Measurements from ENCODE around the gene CARMIL3. TPM values are rescaled to one million over a fixed set of nuclear protein-coding genes. Genes with fewer than 3 reads are reported as not detected.
"Not testable (repeated sequence)": the region's sequence is repeated elsewhere in the genome, so short reads cannot be mapped to it uniquely, and the experiment has no call there.

The CARMIL3 gene
- total RNA-seq, 1 donor from 2014 or later = under 0.01 TPM

- no peak for DNase-seq (ENCODE audit: low read depth in 2 of 2)
Measured at GRCh38 chr14:24040692-24041091, 11.1 kb upstream of the CARMIL3 start.

- DNase-seq (ENCODE audit: low read depth in 2 of 2) = no peak
Measured at GRCh38 chr14:24042746-24043145, 9.1 kb upstream of the CARMIL3 start.

- DNase-seq (ENCODE audit: low read depth in 2 of 2) = not testable (repeated sequence)
Measured at GRCh38 chr14:24049002-24049401, 2.8 kb upstream of the CARMIL3 start.

GRCh38 chr14:24050753-24051152 is 1.1 kb upstream of the CARMIL3 start:
- DNase-seq (ENCODE audit: low read depth in 2 of 2) = not testable (repeated sequence)

- no peak for DNase-seq (ENCODE audit: low read depth in 2 of 2)
Measured at GRCh38 chr14:24051176-24051788, 527 bp upstream of the CARMIL3 start.

DNA sequence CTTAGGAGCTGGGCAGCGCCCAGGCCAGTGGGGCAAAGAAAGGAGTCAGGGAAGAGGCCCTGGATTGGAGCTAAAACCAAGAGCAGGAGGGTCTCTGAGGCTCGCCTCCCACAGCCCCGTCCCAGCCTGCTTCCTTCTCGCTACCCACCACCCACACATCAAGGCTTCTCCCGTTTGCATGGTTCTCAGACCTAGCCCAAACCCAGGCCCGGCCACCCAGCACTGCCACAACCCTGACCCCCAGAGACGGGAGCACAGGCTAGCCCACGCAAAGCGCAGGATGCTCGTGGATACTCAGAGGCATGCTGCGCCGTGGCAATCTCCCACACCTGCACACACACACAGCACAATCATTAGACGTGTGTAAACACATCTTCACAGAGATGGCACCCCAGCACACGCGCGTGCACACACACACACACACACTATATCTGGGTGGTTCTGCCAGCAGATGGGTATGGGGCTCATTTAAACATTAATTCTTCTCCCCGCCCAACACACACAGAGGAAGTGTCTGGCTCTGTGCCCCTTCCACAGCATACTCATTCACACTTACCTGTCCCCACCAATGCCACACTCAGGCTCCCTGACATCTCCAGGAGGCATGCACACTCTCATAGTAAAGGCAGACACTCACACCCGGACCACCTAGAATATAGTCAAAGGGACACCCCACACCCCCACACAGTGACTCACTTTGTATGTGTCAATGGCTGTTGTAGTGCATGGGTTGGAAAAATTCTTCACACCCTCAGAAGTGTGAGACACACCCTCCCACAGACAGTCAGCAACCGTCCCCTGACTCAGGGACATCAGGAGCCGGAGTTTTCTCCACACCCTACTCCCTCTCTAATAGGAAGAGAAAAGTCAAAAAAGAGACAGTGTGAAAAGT is 1.1 kb downstream of the CARMIL3 start:
- no peak for DNase-seq (ENCODE audit: low read depth in 2 of 2)

DNA sequence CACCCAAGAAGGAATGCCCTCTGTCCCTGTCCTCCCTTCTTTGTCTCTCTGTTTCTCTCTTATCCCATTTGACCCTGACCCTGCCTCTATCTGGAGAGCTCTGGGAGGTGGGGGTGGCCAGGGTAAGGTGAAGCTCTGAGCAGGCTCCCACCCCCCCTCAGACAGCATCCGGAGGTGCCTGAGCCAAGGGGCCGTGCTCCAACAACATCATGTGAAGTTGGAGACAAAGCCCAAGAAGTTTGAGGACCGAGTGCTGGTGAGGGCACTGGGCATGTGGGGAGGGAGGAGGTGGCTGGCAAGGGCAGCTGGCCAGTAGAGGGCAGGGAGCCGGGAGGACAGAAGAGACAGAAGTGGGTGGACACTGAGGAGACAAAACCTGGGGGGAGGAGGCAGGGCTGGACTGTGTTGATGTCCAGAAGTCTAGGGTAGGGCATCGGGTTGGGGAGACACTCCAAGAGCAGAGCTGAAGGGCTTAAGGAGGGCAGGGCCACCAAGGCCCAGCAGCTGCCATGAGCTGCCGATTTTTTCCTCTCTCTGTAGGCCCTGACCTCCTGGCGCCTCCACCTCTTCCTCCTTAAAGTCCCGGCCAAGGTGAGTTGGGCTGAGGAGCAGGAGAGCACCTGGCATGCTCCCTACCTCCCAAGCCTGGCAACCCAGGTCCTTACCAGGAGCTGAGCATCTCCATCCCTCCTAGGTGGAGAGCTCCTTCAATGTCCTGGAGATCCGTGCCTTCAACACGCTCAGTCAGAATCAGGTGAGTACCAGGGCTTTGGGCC is 1.9 kb downstream of the CARMIL3 start:
- DNase-seq (ENCODE audit: low read depth in 2 of 2) = no peak

- no peak for DNase-seq (ENCODE audit: low read depth in 2 of 2)
Measured at GRCh38 chr14:24054324-24054641, 2.5 kb downstream of the CARMIL3 start.

GRCh38 chr14:24054646-24055045 is 2.8 kb downstream of the CARMIL3 start:
- no peak for DNase-seq (ENCODE audit: low read depth in 2 of 2)

- no peak for DNase-seq (ENCODE audit: low read depth in 2 of 2)
Measured at GRCh38 chr14:24055971-24056799, 4.4 kb downstream of the CARMIL3 start.

DNA sequence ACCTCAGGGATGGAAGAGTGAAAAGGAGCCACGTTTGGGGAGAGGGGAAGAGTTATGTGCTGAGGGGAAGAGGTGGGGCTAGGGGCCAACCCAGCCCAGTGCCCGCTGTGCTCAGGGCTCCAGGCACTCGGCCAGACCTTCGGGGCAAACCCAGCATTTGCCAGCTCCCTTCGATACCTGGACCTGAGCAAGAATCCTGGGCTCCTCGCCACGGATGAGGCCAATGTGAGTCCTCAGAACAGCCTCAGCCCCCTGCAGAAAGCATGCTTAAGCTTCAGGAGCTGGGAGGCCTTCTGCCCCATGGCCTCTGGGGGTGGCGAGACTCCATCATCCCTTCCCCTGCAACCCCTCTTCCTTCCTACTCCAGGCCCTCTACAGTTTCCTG is 5.0 kb downstream of the CARMIL3 start:
- no peak for DNase-seq (ENCODE audit: low read depth in 2 of 2)

DNA sequence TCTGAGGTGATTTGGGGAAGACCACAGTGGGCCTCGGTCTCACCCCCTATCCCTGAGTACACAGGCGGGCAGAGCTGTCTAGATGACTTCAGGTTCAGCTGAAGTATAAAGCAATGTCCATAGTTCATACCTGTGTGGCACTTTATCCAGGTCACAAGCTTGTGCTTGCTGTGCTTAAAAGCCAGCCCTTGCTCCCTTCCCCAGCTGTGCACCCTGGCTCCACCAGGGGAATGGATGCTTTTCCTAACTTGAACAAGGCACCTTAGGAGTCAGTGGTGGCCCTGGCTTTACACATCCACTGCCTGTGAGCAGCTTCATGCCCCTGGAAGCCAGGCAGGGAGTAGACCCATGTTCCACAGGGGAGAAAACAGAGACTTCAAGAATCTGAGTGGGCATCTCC is 5.5 kb downstream of the CARMIL3 start:
- DNase-seq (ENCODE audit: low read depth in 2 of 2) = no peak

DNA sequence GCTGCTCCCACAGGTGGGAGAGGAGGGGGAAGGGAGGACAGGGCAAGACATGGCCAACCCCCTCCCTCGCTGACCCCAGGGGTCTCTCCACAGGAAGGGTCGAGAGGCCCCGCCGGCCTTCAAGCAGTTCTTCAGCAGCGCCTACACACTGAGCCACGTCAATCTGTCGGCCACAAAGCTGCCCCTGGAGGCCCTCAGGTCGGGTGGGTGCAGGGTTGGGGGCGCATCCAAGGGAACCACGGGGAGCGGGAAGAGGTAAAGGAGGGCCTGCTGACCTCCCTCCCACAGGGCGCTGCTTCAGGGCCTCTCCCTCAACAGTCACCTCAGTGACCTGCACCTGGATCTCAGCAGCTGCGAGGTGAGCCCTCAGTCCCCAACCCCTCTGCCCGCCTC is 6.1 kb downstream of the CARMIL3 start:
- no peak for DNase-seq (ENCODE audit: low read depth in 2 of 2)

GRCh38 chr14:24058260-24058950 is 6.6 kb downstream of the CARMIL3 start:
- peak; percentile 53 to 63 for DNase-seq (ENCODE audit: low read depth in 2 of 2)

GRCh38 chr14:24058951-24059475 is 7.2 kb downstream of the CARMIL3 start:
- DNase-seq (ENCODE audit: low read depth in 2 of 2) = no peak

DNA sequence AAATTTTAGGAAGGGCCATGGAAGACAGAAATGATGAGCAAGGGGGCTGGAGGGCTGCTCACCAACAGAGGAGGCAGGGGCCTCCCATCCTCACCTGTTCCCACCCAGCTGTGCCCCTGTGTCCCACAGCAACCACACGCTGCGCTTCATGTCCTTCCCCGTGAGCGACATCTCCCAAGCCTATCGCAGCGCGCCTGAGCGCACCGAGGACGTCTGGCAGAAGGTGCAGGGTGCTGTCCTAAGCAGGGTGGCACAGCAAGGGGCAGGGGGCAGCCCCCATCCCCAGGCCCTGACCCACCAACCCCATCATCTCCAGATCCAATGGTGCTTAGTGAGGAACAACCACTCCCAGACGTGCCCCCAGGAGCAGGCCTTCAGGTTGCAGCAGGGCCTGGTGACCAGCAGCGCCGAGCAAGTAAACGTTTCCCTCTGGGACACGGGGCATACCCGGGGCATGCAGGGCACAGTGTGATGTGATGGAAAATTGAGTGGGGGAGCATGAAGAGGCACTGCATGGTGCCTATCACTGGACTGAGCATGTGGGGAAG is 8.1 kb downstream of the CARMIL3 start:
- DNase-seq (ENCODE audit: low read depth in 2 of 2) = no peak

DNA sequence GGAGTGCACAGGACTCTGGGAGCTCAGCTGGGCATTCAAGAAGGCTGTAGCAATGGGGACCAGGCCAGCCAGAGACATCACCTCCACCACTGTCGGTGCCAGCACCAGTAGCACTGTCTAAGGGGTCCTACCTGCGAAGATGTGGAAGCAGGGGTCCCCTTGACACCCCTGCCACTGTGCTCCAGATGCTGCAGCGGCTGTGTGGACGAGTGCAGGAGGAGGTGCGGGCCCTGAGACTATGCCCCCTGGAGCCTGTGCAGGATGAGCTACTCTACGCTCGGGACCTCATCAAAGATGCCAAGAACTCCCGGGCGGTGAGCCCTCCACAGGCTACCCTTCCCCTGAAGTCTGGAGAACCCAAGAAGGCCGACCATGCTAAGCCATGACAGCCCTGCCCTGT is 8.6 kb downstream of the CARMIL3 start:
- DNase-seq (ENCODE audit: low read depth in 2 of 2) = no peak

DNA sequence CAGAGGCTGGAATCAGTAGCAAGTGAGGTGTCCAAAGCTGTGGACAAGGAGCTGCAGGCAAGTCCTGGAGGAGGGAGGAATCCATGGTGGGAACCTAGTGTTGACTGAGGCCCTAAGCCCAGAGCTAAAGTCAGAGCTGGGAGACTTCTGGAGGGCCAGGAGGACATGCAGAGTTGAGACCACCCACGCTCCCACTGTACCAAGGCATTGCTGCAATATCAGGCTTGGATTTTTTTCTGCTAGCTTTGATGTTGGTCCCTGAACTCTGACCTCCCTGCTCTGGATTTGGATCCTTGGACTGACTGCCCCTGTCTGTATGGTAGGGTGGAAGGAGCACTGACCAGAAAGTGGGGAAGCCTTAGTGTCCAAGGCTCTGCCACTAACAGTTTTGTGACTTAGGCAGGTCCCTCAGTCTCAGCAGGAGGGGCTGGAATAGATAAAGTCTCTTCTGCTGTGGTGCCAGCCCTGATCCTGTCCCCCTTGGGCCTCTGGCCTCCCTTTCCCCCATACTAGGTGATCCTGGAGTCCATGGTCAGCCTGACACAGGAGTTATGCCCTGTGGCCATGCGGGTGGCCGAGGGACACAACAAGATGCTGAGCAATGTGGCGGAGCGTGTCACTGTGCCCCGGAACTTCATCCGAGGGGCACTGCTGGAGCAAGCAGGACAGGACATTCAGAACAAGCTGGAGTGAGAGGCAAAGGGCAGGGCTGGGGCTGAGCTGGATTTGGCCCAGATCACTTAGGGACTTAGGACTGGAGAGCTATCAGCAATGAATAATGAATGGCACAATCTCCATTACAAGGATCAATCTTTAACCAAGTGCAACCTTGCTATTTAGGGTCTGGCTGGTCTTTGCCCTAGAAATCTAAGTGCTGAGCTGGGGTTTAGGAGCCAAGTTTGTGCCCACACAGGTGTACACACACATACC is 9.4 kb downstream of the CARMIL3 start:
- DNase-seq (ENCODE audit: low read depth in 2 of 2) = no peak

Data from dermis microvascular lymphatic vessel endothelial cell (primary cell).